NCI-H1092 (cell line): ENCODE results near the gene CACNA1D.
"Not testable (repeated sequence)": the region's sequence is repeated elsewhere in the genome, so short reads cannot be mapped to it uniquely, and the experiment has no call there.

Source experiments
- DNase-seq: peaks from one replicate; lab custom pipeline; 2025; lab: John Stamatoyannopoulos, UW

CACNA1D gene

DNA sequence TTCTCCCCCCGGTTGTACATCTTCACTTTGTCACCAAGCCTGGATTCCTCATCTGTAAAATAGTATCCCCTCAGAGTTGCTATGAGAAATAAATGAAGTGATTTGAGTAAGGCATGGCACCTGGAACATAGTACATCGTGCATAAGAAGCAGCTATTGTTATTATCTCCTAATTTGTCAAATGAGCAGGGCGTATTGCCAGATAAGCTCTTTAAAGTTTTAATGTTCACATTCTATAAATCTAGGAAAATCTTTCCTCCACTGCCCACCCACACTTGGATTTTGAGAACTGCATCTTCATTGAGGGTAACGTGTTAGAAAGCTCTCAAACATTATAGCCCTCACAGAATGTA lies 32.3 kb downstream of the CACNA1D start:
- DNase-seq = no peak

DNA sequence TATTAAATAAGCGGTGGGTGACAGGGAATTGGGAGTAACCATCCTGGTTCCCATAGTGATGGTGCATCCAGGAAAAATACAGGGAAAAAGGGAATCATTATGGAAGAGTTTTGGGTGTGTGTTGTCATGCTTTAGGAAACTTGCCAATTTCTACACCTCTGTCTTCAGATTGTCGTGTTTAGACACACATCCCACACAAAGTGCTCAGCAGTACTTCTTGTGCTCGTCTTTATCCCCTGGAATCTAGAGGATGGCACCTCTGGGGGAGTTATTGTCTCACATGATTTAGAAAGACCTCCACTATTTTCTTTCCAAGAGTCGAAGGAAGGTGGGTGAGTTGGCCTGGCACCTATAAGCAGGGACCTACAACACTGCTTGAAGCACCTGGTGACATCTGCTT lies 35.8 kb downstream of the CACNA1D start:
- no peak for DNase-seq

DNA sequence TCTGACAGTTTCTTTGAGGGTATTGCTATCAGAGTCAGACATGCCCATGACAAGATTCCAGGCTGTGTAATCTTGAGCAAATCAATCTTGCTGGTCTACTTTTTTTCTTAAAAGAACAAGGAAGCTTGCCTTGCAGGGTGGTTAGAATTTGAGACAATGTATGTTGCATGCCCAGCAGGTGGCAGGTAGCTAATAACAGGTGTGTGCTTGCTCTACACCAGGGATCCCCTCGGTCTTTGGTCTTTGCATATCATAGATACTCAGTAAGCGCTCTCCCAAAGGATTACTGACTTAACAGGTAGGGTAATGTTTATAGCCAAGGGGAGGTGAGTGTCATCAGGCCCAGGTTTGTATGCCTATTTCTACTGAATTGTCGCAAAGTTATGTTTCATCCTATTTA lies 37.3 kb downstream of the CACNA1D start:
- no peak for DNase-seq

DNA sequence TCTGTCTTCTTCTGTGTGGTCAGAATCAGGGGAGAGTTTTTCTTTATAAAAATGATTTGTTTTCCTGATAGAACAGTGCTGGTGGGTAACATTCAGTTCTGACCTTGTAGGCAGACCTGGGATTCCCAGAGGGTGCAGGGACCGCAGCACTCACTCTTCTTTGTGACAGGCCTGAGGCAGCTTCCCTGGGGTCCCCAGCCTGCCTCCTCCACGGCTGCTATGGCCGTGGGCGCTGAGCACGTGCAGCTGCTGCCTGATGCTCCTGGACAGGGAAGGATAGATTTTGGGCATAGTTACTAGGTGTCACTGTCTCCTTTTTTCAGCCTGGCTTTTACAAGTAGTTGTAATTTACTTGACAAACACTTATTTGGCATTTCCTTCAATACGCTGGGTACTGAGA lies 39.1 kb downstream of the CACNA1D start:
- no peak for DNase-seq

DNA sequence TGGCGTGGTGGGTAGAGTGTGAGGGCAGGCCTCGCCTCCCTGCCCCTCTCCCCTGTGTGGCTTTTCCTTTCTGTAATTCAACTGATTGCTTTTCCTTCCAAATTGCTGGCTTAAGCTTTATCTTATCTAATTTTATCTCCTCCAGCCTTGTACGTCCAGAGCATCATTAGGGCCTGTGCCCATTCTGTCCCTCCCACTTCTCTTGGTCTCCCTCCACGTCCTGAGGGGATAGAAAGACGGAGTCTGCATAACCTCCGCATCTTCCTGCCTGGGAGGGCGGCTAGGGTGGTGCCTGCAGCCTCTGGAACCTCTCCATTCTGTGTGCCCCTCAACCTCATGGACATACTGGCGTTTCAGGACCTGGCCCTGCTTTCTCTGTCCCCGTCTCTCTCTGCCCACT lies 39.8 kb downstream of the CACNA1D start:
- no peak for DNase-seq

DNA sequence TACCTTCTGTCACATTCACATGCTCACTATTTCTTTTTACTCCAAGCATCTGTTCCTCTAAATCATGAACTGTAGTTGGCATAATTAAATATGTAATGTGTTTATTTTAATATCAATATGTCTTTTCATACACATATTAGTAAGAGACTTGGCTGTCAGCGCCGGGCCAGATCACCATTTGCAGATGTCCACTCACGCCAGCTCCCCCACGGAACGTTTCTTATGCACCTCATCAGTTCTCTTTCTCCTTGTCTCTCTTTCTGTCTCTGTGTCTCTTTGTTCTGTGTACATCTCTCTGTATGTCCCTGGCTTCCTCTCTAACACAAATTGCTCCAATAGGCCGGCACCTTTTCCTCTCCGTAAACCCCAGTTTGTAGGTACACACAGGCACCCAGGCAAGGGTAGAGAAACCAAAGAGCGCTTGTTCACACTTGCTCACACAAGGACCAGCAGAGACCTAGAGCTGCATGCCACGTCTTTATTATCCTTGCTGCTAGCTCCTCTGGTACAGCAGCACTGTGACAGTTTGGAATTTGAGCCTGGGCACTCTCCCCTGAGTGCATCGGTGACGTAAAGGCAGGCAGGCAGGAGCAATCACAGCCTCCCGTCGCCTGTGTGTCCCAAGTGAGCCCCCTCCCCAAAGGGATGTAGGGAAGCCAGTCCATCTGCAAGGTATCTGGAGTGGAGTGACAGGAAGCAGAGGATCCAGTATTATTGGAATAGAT lies 40.4 kb downstream of the CACNA1D start:
- no peak for DNase-seq

DNA sequence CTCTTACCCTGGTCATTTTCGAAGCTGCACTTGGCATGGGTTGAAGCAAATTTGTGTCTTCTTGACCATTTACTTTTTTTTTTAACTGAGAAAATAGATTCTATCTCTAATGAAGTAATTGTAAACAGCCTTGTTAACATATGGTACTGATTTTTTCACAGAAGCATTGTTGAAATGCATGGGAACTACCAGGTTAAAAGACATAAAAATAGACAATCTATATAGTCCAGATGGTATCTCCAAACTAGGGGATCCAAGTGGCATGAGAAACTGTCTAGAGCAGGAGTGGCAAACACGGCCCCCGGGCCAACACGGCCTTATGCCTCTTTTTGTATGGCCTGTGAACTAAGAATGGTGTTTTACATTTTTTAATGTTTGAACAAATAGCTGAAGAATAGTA lies 41.9 kb downstream of the CACNA1D start:
- no peak for DNase-seq

DNA sequence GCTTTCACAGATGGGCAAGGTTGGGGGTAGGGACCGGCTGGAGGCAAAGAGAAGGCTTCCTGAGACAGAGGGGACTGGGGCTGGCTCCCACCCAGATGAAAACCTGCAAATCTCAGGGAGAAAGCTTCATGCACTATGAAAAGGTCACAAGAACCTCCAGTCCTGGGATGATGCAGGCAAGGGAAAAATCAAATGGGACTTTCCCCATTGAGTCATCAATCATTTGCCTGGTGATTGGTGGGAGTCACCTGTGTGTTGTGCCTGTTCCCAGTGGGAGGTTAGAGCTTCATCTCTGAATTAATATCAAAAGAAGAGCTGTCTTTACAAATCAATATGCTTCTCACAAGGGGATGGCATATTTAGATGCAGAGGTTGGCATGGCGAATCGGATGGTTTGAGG lies 49.9 kb downstream of the CACNA1D start:
- no peak for DNase-seq

DNA sequence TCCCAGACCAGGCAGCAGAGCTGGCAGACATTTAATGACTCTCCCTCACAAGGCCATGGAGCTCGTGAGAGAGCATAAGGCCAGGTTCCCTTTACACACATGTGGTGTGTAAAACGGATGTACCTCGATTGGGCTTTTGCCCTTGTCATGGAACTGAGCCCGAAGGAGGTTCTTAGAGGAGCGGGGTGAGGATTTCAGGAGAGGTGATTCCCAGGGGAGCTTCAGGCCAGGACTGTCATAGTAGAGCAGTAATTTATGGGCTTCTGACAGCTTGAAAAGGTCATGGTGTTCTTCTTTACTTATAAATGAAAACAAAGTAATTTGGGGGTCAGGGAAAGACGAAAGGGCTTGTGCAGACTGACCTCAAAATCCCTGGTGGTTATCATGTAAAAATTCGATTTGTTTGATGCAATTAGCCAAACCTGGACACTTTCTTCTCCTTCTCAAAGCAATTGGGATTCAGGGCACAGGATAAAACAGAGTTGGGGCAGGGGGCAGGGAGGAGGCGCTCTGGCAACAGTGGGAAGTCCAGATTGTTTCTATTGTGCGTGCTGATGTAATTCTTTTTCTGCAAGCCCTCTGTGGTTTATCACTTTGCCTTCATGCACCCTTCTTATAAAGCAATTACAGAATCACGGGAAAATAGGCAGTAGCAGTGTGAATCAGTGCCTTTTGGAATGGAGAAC lies 51.0 kb downstream of the CACNA1D start:
- no peak for DNase-seq

DNA sequence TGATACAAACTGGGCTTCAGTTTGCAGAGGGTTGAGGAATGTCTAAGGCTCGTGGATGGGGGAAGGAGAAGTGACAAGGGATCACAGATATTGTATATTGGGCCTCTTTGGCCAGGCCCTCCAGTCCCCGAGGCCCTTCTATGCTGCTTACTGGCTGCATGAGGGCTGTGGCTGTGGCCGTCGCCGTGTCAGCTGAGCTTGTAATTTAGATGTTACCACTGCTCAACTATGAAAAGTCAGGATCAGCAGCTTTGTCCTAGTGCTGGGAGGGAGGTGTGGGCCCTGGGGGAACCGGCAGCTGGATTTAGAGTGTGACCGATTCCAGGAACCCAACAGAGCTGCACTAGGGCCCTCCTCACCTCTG lies 51.6 kb downstream of the CACNA1D start:
- no peak for DNase-seq

DNA sequence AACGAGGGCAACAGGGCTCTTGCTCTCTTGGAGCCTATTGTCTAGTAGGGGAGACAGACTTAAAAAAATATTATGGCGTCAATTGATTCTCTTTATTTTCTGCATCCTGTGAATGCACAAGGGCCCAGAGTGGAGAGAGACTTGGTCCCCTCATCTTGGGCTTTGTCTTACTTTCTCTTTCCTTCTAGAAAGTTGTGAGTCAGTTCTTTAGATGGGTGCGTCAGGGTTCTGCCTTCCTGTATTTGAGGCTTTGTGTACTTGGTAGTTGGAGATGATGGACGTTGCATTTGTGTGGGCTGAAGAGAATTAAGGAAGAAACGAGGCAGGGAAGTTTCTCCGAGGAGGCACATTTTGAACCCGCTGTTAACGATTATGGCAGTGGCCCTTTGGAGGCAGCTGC lies 52.9 kb downstream of the CACNA1D start:
- DNase-seq = no peak

DNA sequence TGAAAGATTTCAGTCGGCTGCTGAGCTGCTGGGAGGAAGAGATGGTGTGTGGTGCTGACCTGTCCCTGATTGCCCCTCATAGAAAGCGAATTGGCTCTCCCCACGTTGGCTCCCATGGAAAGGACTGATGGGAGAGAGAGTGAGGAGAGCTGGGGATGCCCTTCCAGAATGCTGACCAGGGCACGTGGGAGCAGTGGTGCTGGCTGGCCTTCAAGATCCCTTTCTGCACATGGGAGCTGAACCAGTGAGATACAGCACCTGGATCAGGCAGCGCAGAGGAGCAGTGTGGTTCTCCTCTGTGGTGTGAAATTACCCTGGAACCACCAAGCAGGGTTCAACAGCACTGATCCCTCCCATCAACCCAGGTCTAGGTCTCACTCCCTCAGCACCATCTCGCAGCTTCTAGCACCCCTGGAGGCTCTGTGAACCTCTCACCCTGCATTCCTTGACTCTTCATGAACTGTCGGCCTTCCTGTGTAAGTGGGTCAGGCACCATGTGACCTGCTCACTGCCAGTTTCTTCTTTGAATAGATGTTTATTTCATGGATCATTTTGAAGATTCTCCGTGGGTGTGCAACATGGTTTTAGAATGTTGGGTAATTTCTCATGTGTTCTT lies 55.7 kb downstream of the CACNA1D start:
- no peak for DNase-seq

DNA sequence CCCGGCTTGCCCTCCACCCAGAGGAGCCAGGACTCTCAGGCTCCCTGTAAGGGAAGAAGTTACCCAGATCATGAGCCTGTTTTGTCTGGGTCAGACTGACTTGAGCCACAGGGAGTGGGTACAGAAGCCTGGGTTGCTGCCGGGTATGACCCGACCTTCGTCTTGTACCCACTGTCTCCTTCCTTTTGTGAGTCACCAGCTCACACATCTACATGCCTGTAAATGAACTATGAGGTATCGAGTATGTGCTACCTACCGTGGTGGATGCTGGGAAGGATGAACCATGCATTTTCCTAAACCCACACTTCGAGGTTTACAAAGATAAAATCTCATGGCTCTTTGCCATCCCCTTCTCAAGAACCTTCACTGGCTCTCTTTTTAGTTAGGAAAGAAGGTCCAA lies 56.9 kb downstream of the CACNA1D start:
- no peak for DNase-seq

DNA sequence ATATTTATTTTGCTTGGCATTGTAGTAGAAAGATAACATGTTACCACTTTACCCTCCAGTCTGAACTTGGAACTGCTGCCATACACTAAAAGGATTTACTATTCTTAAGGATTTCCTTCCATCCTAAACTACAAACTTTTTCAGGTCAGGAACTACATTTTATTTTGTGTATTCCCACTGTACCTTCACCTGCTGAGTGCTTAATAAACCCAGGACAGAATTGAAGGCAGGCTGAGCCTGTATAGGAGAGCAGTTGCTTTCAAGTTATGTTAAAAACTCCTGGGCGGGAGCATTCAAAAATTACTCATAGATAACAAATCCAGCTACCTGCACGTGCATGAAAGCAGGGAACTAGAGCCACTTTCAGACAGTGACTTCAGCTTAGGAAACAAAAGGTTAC lies 58.3 kb downstream of the CACNA1D start:
- no peak for DNase-seq

DNA sequence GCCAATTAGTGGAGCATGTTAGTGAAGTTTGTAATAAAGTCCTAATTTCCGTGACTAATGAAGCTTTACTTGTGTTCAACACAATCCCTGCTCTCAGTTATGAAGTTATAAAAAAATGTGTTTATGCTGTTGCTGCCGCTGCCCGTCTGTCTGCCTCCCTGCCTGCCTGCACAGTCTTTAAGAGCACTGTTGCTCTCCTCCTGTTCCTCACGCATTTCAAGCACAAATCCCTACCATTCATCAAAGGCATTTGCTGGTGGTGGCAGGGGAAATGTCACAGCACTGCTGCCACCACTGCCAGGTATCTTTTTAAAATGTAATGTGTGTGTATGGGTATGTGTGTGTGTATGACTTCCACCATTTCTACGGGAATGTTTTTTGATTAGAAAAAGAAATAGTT lies 58.8 kb downstream of the CACNA1D start:
- DNase-seq = no peak

DNA sequence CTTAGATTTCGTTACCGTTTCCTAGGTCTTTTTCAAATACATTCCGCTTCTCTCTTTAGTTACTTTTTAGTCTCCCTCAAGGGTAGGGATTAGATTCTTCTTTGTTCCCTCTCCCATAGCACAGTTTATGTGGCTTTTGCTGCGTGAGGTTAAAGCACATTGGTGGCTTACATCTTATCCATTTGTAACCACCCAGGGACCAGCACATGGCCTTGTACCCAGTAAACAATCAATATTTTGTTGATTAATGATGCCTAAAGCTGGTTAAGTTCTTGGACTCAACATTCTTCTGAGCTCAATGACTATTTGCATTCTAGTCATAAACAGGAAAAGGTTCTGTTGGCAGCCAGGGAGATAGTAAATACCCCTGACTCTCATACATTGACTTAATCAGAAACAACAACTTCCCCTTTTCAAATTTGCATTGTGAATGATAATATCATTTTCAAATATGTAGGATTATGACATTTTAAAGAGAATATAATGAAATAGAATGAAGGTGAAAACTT lies 60.2 kb downstream of the CACNA1D start:
- no peak for DNase-seq

DNA sequence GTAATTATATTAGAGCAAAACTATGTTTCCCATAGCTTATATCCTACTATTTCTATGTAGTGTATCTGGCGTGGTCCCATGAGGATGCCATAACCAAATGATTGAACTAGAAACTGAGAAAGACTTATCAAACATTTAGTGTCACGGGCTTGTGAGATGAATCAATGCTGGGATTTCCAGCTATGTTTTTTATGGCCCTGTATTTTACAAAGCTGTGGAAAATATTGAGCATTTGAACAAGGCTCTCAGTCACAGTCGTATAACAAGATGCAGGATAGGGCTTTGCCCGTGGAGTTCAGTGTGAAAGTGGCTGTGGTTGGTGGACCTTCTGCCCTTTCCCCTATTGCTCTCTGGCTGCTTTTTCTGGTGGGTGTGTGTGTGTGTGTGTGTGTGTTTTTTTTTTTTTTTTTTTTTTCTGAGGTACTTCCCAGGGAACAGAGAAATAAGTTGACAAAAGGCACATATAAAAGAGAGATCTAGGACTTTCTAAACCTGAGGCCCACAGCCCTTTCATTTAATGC lies 60.7 kb downstream of the CACNA1D start:
- DNase-seq = no peak

DNA sequence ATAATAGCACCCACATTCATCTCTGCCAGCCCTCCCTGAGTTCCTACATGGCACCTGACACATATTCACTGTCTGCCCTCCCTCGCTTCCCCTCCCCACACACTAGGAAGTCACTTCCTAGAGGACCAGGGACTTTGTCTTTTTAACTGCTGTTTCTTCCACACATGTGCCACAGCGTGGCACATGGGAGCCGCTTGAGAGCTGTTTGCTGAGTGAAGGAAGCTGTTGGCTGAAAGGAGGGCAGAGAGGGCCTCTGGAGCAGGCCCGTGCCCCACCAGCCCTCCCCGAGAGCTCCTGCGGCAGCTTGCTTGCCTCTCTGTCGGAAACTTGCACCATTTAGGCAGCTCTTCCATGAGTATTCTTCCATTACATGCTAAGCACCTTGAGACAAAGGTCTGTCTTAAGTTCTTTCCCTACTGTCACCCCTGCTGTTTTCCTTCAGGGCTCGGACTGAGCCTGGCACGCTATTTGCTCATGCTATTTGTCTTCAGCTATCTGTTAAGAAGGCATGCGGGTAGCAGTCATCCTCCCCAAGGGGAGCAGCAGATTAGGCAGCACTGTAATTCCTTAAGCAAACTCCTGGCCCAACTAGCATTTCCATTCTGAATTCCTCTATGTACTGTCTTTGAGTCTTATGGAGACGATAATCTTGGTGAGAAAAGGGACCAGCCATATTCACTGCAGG lies 72.2 kb downstream of the CACNA1D start:
- DNase-seq = no peak

DNA sequence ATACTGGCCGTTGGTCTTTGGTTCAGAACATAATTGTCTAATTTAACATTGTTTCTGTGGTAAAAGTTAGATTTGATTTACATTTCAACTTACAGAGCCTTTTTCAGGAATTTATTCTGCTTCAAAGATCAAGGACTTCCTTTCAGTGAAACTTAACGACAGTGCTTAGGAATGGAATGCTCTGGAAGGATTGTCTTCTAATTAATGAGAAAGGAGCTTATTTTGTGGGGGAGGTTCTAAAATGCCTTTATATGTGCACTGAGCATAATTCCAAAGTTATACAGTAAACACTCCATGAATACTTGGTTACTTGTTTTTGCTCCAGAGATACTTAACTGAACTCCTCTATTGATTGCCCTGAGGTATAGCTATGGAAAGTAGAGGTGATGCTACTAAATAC lies 75.7 kb downstream of the CACNA1D start:
- DNase-seq = no peak

DNA sequence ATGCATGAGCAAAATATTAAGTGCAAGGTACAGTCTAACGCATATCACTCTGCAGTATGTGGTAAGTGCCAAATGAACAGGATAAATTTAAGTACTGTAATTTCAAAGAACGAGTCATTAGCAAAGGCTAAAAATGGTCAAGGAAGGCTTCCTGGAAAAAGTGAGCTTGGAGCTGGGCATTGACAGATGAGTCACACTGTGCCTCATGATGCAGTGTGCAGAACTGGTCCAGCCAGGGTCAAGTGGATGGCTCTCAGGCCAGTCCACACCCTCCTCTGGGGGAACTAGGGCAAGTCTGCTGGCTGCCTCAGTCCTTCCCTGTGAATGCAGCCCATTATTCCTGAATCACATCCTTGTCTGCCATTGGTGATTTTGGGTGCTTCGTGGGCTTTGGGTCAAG lies 76.3 kb downstream of the CACNA1D start:
- DNase-seq = no peak

DNA sequence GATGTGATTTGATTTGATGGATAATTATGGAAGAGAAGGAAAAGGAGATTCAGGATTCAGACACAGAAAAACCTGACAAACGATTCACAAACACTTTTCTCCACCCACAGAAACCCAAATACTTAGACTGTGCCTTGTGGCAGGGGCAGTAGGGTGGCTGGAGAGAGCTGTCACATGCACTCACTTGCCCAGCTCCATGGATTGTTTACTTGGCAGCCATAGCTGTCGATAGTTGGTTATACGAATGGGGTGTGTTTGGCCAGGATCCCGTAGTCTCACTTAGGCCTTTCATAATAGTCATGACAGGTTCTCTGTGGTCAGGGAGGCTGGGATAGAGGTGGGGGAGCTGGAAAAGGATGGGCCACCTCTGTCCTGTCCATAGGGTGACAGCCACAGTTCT lies 76.9 kb downstream of the CACNA1D start:
- no peak for DNase-seq

DNA sequence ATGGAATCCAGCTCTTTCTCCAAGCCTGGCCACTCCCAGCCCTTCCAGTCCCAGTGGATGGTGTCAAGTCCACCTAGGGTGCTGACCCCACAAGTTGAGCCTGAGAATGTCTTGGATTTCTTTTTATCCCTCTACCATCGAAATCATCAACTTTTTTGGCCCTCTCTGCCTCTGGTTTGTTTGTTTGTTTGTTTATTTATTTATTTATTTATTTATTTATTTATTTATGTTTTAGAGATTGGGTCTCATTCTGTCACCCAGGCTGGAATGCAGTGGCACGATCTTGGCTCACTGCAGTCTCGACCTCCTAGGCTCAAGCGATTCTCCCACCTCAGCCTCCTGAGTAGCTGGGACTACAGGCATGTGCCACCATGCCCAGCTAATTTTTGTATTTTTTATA lies 77.8 kb downstream of the CACNA1D start:
- DNase-seq = not testable (repeated sequence)

DNA sequence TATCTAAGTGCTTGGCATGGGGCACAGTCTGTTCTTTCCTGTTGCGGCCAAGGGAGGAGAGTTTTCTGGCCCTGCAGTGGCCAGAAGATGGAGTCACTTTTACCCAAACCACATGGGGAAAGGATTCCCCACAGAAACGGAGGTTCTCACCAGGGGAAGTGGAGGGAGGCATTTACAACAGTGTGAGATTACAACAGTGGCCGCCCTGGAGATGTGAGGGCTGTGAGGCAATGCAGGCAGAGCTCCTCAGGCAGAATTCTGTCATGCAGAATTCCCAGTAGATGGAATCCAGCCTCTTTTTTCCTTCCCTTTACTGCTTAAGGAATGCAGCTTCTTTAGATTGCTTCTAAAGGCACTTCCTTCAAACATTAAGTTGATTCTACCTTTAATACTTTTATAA lies 83.1 kb downstream of the CACNA1D start:
- no peak for DNase-seq
